A673 (cell line): ENCODE data around the gene TMEM176A. TPM values are rescaled to one million over a fixed set of nuclear protein-coding genes. Genes with fewer than 3 reads are reported as not detected.

ENCODE experiments used
- BruUV-seq: library from RNA; stranded (reverse); fragments of 400-500 nt; replicated peaks from 2 replicates; lab custom pipeline; 2021; lab: Mats Ljungman, UMichigan
- CTCF ChIA-PET: fragments of 300-600 bp; sonication (Branson Sonifier 250); formaldehyde crosslinking; loops from one replicate; lab custom pipeline; 2022; ENCODE audit warnings: antibody characterized with exemption; lab: Charles Lee
- POLR2A ChIA-PET: fragments of 300-600 bp; sonication (Branson Sonifier 250); formaldehyde crosslinking; loops from one replicate; lab custom pipeline; 2022; ENCODE audit warnings: antibody characterized with exemption; ENCODE audit not compliant: low non-redundant PET; lab: Charles Lee
- DNase-seq: peaks from one replicate; pipeline ENCODE4 v3.0.0-alpha.2; 2015; ENCODE audit warnings: low spot score
- H3K27ac ChIP-seq: fragments of 200-600 bp; sonication (generic); 2 replicates; pipeline ENCODE4 v1.5.1; 2016; ENCODE audit warnings: mixed run types, low read depth, mild to moderate bottlenecking, mixed read lengths, antibody characterized with exemption, low read length; ENCODE audit not compliant: poor library complexity, severe bottlenecking
- H3K27me3 ChIP-seq: fragments of 200-600 bp; sonication (generic); replicated peaks from 2 replicates; pipeline ENCODE4 v1.6.1; 2017; ENCODE audit warnings: mixed run types, low read depth, mild to moderate bottlenecking, mixed read lengths, antibody characterized with exemption, low read length; ENCODE audit not compliant: insufficient read depth, poor library complexity
- H3K36me3 ChIP-seq: fragments of 200-600 bp; sonication (generic); 2 replicates; pipeline ENCODE4 v1.6.1; 2016; ENCODE audit warnings: mixed run types, mild to moderate bottlenecking, mixed read lengths, antibody characterized with exemption, low read length; ENCODE audit not compliant: insufficient read depth, poor library complexity, severe bottlenecking
- H3K4me1 ChIP-seq: fragments of 200-600 bp; sonication (generic); 2 replicates; pipeline ENCODE4 v1.6.1; 2017; ENCODE audit warnings: mixed run types, mild to moderate bottlenecking, mixed read lengths, antibody characterized with exemption, low read length; ENCODE audit not compliant: insufficient read depth, poor library complexity, severe bottlenecking
- H3K4me3 ChIP-seq: fragments of 200-600 bp; sonication (generic); 2 replicates; pipeline ENCODE4 v1.5.1; 2016; ENCODE audit warnings: low read depth, mixed run types, mild to moderate bottlenecking, mixed read lengths, low read length; ENCODE audit not compliant: poor library complexity, severe bottlenecking
- H3K9me3 ChIP-seq: fragments of 200-600 bp; sonication (generic); 2 replicates; pipeline ENCODE4 v1.6.1; 2016; ENCODE audit warnings: mixed run types, low read depth, mild to moderate bottlenecking, mixed read lengths, antibody characterized with exemption, low read length; ENCODE audit not compliant: poor library complexity, severe bottlenecking
- EZH2 ChIP-seq: fragments of 200-600 bp; sonication (generic); IDR thresholded peaks from 2 replicates; pipeline ENCODE4 v1.6.1; 2017; ENCODE audit warnings: borderline replicate concordance, low read depth, mild to moderate bottlenecking, mixed read lengths, antibody characterized with exemption, low read length; ENCODE audit not compliant: poor library complexity, severe bottlenecking
- intact Hi-C: fragments of 100-400 bp; cut with micrococcal nuclease; formaldehyde crosslinking; loops from one replicate; pipeline ENCODE4 v1.10.0; 2022; ENCODE audit not compliant: unreplicated experiment
- total RNA-seq: library from RNA; stranded (reverse); gene quantifications from 2 replicates; pipeline ENCODE4 v1.2.3, GENCODE V29; 2021
- TF ChIP-seq, protein P1 (sequence below): fragments of 300-800, 200-600 bp; sonication (generic); conservative IDR thresholded peaks from 2 replicates; pipeline ENCODE4 v1.5.1; 2017; ENCODE audit warnings: low read depth, mild to moderate bottlenecking, antibody characterized with exemption, low read length, moderate library complexity, mixed read lengths

TMEM176A gene
- total RNA-seq, 1 experiment from 2014 or later = 2.9 TPM

GRCh38 chr7:150842716-150843115 is 42.1 kb downstream of the TMEM176A start:
- no TSS peak for BruUV-seq
- intact Hi-C loops = no loop called here
- Histone ChIP-seq H3K4me1 (no peaks in the 10 kb centered on the region), H3K4me3 (no peak overlapping the region), H3K27me3 (no peaks in the 10 kb centered on the region), H3K9me3 (no peaks in the 10 kb centered on the region), H3K27ac (no peak overlapping the region), H3K36me3 (no peaks in the 10 kb centered on the region)
- no peak for DNase-seq
- POLR2A ChIA-PET = no interaction called here
- TF ChIP-seq EZH2 = no peak
- TF ChIP-seq, protein P1, sequence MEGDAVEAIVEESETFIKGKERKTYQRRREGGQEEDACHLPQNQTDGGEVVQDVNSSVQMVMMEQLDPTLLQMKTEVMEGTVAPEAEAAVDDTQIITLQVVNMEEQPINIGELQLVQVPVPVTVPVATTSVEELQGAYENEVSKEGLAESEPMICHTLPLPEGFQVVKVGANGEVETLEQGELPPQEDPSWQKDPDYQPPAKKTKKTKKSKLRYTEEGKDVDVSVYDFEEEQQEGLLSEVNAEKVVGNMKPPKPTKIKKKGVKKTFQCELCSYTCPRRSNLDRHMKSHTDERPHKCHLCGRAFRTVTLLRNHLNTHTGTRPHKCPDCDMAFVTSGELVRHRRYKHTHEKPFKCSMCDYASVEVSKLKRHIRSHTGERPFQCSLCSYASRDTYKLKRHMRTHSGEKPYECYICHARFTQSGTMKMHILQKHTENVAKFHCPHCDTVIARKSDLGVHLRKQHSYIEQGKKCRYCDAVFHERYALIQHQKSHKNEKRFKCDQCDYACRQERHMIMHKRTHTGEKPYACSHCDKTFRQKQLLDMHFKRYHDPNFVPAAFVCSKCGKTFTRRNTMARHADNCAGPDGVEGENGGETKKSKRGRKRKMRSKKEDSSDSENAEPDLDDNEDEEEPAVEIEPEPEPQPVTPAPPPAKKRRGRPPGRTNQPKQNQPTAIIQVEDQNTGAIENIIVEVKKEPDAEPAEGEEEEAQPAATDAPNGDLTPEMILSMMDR = no peak
- CTCF ChIA-PET = no interaction called here

DNA sequence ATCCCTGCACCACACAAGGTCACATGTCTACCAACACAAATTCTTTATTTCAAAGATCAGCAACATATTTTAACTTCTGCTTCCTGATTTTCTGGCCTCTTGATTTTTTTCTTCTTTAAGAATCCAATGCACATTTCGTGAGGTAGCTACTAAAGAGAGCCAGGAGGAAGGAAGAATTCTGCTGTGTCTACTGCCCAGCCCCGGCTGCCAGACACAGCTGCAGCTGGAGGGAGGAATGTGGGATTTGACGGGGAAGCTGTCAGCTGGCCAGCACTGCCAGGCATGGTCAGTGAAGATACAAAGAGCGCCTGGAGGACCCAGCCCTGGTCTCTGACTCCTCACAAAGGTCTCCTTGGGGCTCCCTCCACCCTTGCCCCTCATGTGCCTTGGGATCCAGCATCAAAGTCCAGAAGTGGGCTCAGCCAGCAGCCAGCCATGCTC is 44.9 kb downstream of the TMEM176A start:
- no TSS peak for BruUV-seq
- H3K9me3 ChIP-seq = no peaks in the 10 kb centered on the region
- H3K4me3 ChIP-seq = no peak overlapping the region
- no peaks in the 10 kb centered on the region for H3K27me3 ChIP-seq
- ChIA-PET POLR2A (no interaction called here), CTCF (interaction anchor here (0.5 kb wide), 1 partner anchor 136 kb away, joined by 4 read pairs; no protein-coding TSS in a partner anchor)
- no peak for DNase-seq
- TF ChIP-seq EZH2 = no peak
- H3K27ac ChIP-seq = no peak overlapping the region
- intact Hi-C loops = no loop called here
- no peaks in the 10 kb centered on the region for H3K36me3 ChIP-seq
- no peaks in the 10 kb centered on the region for H3K4me1 ChIP-seq

DNA sequence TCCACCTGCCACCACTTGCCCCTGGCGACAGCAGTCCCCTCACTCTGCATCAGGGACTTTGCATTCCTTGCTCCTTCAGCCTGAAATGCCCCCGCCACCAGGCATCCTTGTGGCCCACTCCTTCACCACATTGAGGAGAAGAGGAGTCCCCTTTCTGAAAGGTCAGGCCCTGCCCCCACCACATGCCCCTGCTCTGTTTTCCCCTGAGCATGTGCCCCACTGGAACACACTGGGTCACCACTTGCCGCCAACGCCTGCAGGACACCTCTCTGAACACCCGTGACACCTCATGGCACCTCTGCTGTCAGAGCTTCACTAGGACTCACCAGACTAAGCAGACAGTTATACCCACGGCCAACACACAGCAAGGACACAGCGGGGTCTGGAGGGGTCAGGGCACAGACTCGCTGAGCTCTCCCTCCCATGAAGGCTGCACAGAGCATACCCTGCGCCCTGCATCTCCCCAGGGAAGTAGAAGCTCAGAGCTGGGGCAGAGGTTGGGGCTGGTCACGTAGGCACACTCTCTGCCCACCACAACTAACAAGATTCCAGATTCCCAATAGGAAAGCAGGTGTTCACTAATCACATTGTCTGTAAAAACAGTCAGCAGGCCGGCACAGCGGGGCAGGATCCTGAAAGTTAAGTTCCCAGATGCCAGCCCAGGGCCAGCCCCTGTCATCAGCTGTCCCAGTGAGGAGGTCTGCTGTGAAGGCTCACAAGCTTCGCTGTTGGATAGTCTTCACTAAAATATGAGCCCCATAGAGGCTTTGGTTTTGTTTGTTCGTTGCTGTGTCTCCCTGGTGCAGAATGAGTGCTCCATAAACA is 45.9 kb downstream of the TMEM176A start:
- CTCF ChIA-PET = no interaction called here
- H3K27ac ChIP-seq = no peak overlapping the region
- intact Hi-C loops = no loop called here
- no peaks in the 10 kb centered on the region for H3K9me3 ChIP-seq
- DNase-seq = no peak
- TF ChIP-seq, protein P1 = no peak
- TF ChIP-seq EZH2 = no peak
- no peaks in the 10 kb centered on the region for H3K36me3 ChIP-seq
- H3K4me3 ChIP-seq = no peak overlapping the region
- no TSS peak for BruUV-seq
- no peaks in the 10 kb centered on the region for H3K27me3 ChIP-seq
- H3K4me1 ChIP-seq = no peaks in the 10 kb centered on the region
- POLR2A ChIA-PET = no interaction called here
